ENCODE measurements around the gene ACTR10.

GRCh38 chr14:58278177-58278576, 78.2 kb downstream of the ACTR10 start:
- no peak for TF ChIP-seq CTCF (IDR thresholded peaks at IDR 0.05)
- TF ChIP-seq POLR2A (IDR thresholded peaks at IDR 0.05), result no peak
